Measurements from ENCODE around the gene ACO2. TPM values are rescaled to one million over a fixed set of nuclear protein-coding genes. Genes with fewer than 3 reads are reported as not detected.

ACO2 gene
- total RNA-seq, 6 experiments from 2014 or later: 72.3 to 87.4 (median 78.7) TPM

DNA sequence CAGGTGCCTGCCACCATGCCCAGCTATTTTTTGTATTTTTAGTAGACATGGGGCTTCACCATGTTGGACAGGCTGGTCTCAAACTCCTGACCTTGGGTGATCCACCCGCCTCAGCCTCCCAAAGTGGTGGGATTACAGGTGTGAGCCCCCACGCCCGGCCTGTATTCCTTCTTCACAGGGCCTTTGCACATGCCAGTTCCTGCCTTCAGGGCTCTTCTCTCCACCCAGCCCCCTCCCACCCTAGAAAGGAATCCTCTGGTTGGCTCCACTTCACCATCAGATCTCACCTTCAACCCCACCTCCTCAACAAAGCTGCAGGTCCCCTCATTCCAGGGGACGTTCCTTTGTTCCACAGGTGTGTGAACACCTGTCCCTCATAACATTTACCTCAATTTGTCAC is 73.3 kb downstream of the ACO2 start:
- Mint-ChIP-seq H3K27ac (no peak overlapping the region; the same call in 1 of the 2 replicates), H3K4me3 (peak overlapping the region; percentile 86), H3K27me3 (ENCODE audit: insufficient read depth) (no peaks in the 10 kb centered on the region; the same call in 1 of the 2 replicates), H3K9me3 (no peaks in the 10 kb centered on the region), H3K36me3 (ENCODE audit: low read depth) (peaks cover 14% of the 10 kb centered on the region), H3K4me1 (ENCODE audit: low read depth) (peaks cover 53% of the 10 kb centered on the region)
- TF ChIP-seq, protein P1, sequence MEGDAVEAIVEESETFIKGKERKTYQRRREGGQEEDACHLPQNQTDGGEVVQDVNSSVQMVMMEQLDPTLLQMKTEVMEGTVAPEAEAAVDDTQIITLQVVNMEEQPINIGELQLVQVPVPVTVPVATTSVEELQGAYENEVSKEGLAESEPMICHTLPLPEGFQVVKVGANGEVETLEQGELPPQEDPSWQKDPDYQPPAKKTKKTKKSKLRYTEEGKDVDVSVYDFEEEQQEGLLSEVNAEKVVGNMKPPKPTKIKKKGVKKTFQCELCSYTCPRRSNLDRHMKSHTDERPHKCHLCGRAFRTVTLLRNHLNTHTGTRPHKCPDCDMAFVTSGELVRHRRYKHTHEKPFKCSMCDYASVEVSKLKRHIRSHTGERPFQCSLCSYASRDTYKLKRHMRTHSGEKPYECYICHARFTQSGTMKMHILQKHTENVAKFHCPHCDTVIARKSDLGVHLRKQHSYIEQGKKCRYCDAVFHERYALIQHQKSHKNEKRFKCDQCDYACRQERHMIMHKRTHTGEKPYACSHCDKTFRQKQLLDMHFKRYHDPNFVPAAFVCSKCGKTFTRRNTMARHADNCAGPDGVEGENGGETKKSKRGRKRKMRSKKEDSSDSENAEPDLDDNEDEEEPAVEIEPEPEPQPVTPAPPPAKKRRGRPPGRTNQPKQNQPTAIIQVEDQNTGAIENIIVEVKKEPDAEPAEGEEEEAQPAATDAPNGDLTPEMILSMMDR (IDR thresholded peaks at IDR 0.05): no peak
- no peak for DNase-seq

DNA sequence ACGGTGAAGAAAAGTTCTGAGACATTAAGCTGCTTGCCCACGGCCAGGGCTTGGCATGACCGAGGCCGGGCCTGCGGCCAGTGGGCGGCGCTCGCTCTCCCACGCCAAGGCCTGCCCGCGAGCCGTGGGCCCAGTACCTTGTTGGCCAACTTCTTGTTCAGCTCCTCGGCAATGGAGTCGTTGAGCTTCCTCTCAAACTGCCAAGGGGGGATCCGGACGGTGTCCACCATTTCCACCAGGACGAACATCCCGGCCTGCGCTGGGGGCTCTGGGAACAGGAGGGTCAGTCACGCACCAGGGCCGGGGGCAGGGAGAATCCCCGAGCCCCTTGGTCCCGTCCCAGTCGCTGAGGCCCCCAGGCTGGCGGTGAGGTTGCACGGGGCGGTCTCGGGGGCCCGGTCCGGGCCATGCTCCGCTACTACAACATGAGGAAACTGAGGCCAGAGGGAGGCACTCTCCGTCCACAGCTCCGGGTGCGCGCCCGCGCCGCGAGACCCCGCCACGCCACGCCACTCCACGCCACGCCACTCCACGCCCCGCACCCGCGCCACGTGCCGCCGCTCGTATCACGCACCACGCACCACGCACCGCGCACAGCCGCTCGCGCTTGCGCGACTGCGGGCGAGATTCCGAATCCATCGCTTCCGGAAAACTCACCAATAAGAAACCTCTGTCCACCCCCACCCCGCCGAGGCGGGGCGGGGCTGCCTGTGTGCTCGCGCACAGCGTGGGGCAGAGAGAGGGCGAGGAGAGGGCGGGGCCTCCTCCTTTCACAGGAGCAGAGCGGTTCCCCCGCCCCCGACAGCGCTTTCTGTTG is 75.1 kb downstream of the ACO2 start, which contains the start of gene POLR3H:
Gene POLR3H (minus strand): TSS at position 617 of the 817 bp plus-strand sequence. CDS start 369 bp downstream, at position 248.
- H3K4me3 Mint-ChIP-seq: peak within 1 kb of the TSS; percentile 86
- DNase-seq: peak; percentile 97
- H3K27ac Mint-ChIP-seq: peak within 1 kb of the TSS; percentile 87
- peaks cover 53% of the 10 kb centered on the region for H3K4me1 Mint-ChIP-seq (ENCODE audit: low read depth)
- TF ChIP-seq, protein P1 (IDR thresholded peaks at IDR 0.05): peak; percentile 85
- H3K36me3 Mint-ChIP-seq (ENCODE audit: low read depth): peaks cover 14% of the 10 kb centered on the region
- H3K27me3 Mint-ChIP-seq (ENCODE audit: insufficient read depth): no peaks in the 10 kb centered on the region; the same call in 1 of the 2 replicates
- H3K9me3 Mint-ChIP-seq: no peaks in the 10 kb centered on the region

DNA sequence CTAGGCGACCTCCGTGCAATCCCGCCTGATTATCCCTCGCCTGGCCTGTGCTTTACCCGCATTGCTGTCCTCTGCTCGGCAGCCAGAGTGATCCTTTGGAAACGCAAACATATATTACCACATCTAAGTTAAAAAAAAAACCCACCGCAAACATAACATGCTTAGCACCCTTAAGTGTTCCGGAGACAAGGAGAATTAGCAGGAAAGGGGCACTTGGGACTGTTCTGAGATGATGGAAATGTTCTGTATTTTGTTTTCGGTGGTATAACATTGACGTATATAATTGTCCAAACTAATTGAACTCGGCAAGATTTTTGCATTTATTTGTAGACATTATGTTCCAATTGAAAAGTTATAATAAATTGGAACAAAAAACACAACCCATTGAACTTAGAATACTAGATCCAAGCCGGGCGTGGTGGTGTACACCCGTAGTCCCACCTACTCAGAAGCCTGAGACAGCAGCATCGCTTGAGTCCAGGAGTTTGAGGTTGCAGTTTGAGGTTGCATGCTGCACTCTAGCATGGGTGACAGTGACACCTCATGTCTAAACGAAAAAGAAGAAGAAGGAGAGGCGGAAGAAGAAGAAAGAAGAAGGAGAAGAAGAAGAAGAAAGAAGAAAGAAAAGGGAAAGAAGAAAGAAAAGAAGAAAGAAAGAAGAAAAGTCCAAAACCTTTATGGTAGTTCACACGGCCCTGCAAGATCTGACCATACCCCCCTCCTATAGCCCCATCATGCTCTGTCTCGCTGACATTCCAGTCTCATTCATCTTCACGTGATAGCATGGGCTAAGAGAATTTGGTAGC is 76.0 kb downstream of the ACO2 start:
- Mint-ChIP-seq H3K9me3 (no peaks in the 10 kb centered on the region), H3K27me3 (ENCODE audit: insufficient read depth) (no peaks in the 10 kb centered on the region; the same call in 1 of the 2 replicates), H3K36me3 (ENCODE audit: low read depth) (peaks cover 10% of the 10 kb centered on the region), H3K4me1 (ENCODE audit: low read depth) (peaks cover 45% of the 10 kb centered on the region), H3K4me3 (peak overlapping the region; percentile 86), H3K27ac (peak overlapping the region; percentile 87)
- TF ChIP-seq, protein P1 (IDR thresholded peaks at IDR 0.05): no peak
- no peak for DNase-seq

DNA sequence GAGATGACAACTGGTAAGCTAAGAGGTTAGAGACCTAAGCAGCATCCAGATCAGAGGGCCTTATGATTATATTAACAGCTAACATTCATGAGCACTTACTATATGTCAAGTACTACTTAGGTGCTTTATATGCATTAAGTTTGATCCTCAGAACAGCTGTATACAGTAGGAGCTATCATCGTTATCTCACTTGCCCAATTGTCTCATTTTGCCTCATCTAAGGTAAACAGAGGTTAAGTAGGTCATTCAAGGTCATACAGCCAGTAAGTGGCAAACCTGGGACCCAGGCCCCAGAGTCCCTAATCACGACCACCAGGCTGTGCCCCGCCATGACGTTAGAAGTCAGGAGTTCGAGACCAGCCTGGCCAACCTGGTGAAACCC is 79.9 kb downstream of the ACO2 start:
- no peaks in the 10 kb centered on the region; the same call in 1 of the 2 replicates for H3K27me3 Mint-ChIP-seq (ENCODE audit: insufficient read depth)
- no peaks in the 10 kb centered on the region for H3K36me3 Mint-ChIP-seq (ENCODE audit: low read depth)
- TF ChIP-seq, protein P1 (IDR thresholded peaks at IDR 0.05): no peak

DNA sequence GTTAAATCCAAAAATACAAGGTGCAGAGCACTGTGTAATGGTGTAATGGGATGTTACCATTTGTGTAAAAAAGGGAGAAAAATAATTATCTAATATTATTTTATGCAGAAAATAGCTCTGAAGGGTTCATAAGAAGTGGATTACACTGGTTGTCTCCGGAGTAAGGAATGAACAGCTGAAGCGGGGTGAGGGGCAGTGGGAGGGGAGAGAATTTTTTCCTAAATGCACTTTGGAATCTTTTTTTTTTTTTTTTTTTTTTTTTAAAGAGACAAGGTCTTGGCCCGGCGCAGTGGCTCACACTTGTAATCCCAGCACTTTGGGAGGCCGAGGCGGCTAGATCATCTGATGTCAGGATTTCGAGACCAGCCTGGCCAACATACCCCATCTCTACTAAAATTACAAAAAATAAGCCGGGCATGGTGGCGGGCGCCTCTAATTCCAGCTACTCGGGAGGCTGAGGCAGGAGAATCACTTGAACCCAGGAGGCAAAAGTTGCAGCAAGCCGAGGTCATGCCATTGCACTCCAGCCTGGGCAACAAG is 82.1 kb downstream of the ACO2 start:
- no peak overlapping the region for H3K27ac Mint-ChIP-seq
- H3K27me3 Mint-ChIP-seq (ENCODE audit: insufficient read depth): no peaks in the 10 kb centered on the region; the same call in 1 of the 2 replicates
- no peaks in the 10 kb centered on the region for H3K4me1 Mint-ChIP-seq (ENCODE audit: low read depth)
- no peaks in the 10 kb centered on the region for H3K36me3 Mint-ChIP-seq (ENCODE audit: low read depth)
- no peak for DNase-seq
- TF ChIP-seq, protein P1 (IDR thresholded peaks at IDR 0.05): no peak
- H3K4me3 Mint-ChIP-seq: no peak overlapping the region
- no peaks in the 10 kb centered on the region for H3K9me3 Mint-ChIP-seq

More for the DNA sequence above, 79.9 kb downstream of the ACO2 start:
- Mint-ChIP-seq H3K27ac (no peak overlapping the region), H3K4me3 (no peak overlapping the region), H3K9me3 (no peaks in the 10 kb centered on the region), H3K4me1 (ENCODE audit: low read depth) (peaks cover 10% of the 10 kb centered on the region)
- no peak for DNase-seq

Measured in HFFc6 (cell line).